Breast epithelium (tissue), 3 donors: Measurements from ENCODE around the gene SMARCE1.

Source experiments
- CTCF ChIP-seq, 3 donors: fragments of 450-650 bp; IDR thresholded peaks; one replicate each; pipeline ENCODE4 v1.5.1; 2016 to 2017; ENCODE audit warnings: antibody characterized with exemption in 3 of 3, mild to moderate bottlenecking in 3 of 3, moderate library complexity in 3 of 3
- POLR2A ChIP-seq: fragments of 450-650 bp; IDR thresholded peaks from one replicate; pipeline ENCODE4 v1.6.1; 2016; ENCODE audit warnings: antibody characterized with exemption, mild to moderate bottlenecking, moderate library complexity

GRCh38 chr17:40596261-40596919, 51.2 kb downstream of the SMARCE1 start:
- TF ChIP-seq CTCF (IDR thresholded peaks at IDR 0.05) (no peak), POLR2A (no peak)
